ENCODE measurements around the gene MARCHF10.

MARCHF10 gene

GRCh38 chr17:62805234-62805633 lies 2.9 kb downstream of the MARCHF10 start:
- no peak overlapping the region for H3K4me3 ChIP-seq (ENCODE audit: low read length)
- TF ChIP-seq ZNF274 (IDR thresholded peaks at IDR 0.05; ENCODE audit: low read depth, low read length) = no peak

GRCh38 chr17:62804822-62805221 lies 3.3 kb downstream of the MARCHF10 start:
- TF ChIP-seq ZNF274 (IDR thresholded peaks at IDR 0.05; ENCODE audit: low read depth, low read length) = no peak
- H3K4me3 ChIP-seq (ENCODE audit: low read length) = no peak overlapping the region

GRCh38 chr17:62804025-62804424 lies 4.1 kb downstream of the MARCHF10 start:
- TF ChIP-seq ZNF274 (IDR thresholded peaks at IDR 0.05; ENCODE audit: low read depth, low read length) = no peak
- H3K4me3 ChIP-seq (ENCODE audit: low read length) = no peak overlapping the region

- no peak for TF ChIP-seq ZNF274 (IDR thresholded peaks at IDR 0.05; ENCODE audit: low read depth, low read length)
- no peak overlapping the region for H3K4me3 ChIP-seq (ENCODE audit: low read length)
Measured at GRCh38 chr17:62802561-62803205, 5.4 kb downstream of the MARCHF10 start.

GRCh38 chr17:62801553-62802114 lies 6.5 kb downstream of the MARCHF10 start:
- TF ChIP-seq ZNF274 (IDR thresholded peaks at IDR 0.05; ENCODE audit: low read depth, low read length) = no peak
- no peak overlapping the region for H3K4me3 ChIP-seq (ENCODE audit: low read length)

- TF ChIP-seq ZNF274 (IDR thresholded peaks at IDR 0.05; ENCODE audit: low read depth, low read length) = no peak
Measured at GRCh38 chr17:62800585-62800984, 7.5 kb downstream of the MARCHF10 start.

GRCh38 chr17:62797959-62798358 lies 10.2 kb downstream of the MARCHF10 start:
- no peak overlapping the region for H3K4me3 ChIP-seq (ENCODE audit: low read length)
- no peak for TF ChIP-seq ZNF274 (IDR thresholded peaks at IDR 0.05; ENCODE audit: low read depth, low read length)

More at GRCh38 chr17:62800585-62800984, 7.5 kb downstream of the MARCHF10 start:
- no peak overlapping the region for H3K4me3 ChIP-seq (ENCODE audit: low read length)

GRCh38 chr17:62796291-62796690 lies 11.8 kb downstream of the MARCHF10 start:
- no peak for TF ChIP-seq ZNF274 (IDR thresholded peaks at IDR 0.05; ENCODE audit: low read depth, low read length)
- H3K4me3 ChIP-seq (ENCODE audit: low read length) = no peak overlapping the region

- H3K4me3 ChIP-seq (ENCODE audit: low read length) = no peak overlapping the region
- TF ChIP-seq ZNF274 (IDR thresholded peaks at IDR 0.05; ENCODE audit: low read depth, low read length) = no peak
Measured at GRCh38 chr17:62794666-62794971, 13.5 kb downstream of the MARCHF10 start.

GRCh38 chr17:62793919-62794665 lies 14.0 kb downstream of the MARCHF10 start:
- H3K4me3 ChIP-seq (ENCODE audit: low read length) = no peak overlapping the region
- TF ChIP-seq ZNF274 (IDR thresholded peaks at IDR 0.05; ENCODE audit: low read depth, low read length) = no peak

GRCh38 chr17:62792447-62792800 lies 15.7 kb downstream of the MARCHF10 start:
- TF ChIP-seq ZNF274 (IDR thresholded peaks at IDR 0.05; ENCODE audit: low read depth, low read length) = no peak
- H3K4me3 ChIP-seq (ENCODE audit: low read length) = no peak overlapping the region

- TF ChIP-seq ZNF274 (IDR thresholded peaks at IDR 0.05; ENCODE audit: low read depth, low read length) = no peak
- no peak overlapping the region for H3K4me3 ChIP-seq (ENCODE audit: low read length)
Measured at GRCh38 chr17:62791767-62792446, 16.2 kb downstream of the MARCHF10 start.

GRCh38 chr17:62791235-62791734 lies 16.8 kb downstream of the MARCHF10 start:
- TF ChIP-seq ZNF274 (IDR thresholded peaks at IDR 0.05; ENCODE audit: low read depth, low read length) = no peak
- no peak overlapping the region for H3K4me3 ChIP-seq (ENCODE audit: low read length)

- H3K4me3 ChIP-seq (ENCODE audit: low read length) = no peak overlapping the region
- no peak for TF ChIP-seq ZNF274 (IDR thresholded peaks at IDR 0.05; ENCODE audit: low read depth, low read length)
Measured at GRCh38 chr17:62790564-62790986, 17.5 kb downstream of the MARCHF10 start.

All from GM08714 (cell line).